ENCODE data around the gene SH3D19.

SH3D19 gene

GRCh38 chr4:151227731-151228130 lies 97.7 kb downstream of the SH3D19 start:
- DNase-seq = no peak

DNA sequence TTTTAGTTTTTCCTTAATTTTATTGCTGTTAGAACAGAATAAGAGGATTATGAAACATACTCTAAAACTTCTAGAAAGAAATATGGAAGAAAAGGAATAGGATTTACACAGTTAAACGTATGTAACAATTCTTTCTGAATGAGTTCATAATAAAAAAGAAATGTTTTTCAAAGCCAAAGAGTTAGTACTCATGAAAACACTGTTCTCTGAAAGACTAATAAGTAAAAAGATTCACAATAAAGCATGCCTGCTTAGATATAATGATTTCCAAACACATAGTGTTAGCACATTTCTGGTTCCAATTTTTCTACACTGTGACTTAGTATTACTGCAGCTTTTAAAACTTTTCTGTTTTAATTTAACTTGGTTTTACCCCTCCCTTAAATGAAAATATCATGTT lies 98.2 kb downstream of the SH3D19 start:
- no peak for DNase-seq

GRCh38 chr4:151226004-151226932 lies 99.1 kb downstream of the SH3D19 start:
- no peak for DNase-seq

DNA sequence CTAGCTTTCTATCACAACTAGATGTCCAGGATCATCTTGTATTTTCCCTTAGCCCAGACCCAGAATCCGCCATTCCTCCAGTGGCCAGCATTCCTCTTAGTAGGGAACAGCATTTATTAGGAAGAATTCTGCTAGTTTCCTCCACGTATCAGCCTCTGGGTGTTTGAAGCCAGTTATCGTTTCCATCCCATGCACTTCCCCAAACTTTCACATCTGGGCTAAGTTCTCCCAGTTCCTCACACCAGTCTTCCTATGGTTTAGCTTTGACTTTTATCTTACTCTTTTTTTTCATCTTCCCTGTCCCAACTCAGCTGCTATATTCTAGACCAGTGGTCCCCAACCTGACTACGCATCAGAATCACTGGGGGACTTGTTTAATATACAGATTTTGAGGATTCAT lies 101.9 kb downstream of the SH3D19 start:
- DNase-seq = no peak

DNA sequence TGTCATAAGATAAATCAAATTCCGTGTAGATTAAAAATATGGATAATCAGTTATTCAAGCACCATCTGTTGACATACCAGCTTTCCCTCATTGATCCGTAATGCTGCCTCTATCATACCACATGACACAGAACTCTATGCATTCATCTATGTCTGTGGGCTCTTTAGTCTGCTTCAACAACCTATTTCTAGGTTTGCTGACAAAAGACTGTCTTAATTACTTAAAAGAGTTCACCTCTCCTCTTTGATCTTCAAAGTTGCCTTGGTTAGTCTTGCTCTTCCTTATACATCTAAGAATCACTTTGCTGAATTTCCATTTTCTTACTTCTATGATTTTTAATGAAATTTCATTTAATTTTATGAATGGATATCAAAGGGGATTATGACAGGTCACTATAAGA lies 105.5 kb downstream of the SH3D19 start:
- DNase-seq = no peak

- DNase-seq = no peak
These were observed 106.3 kb downstream of the SH3D19 start for GRCh38 chr4:151219091-151219490.

GRCh38 chr4:151218343-151218742 lies 107.1 kb downstream of the SH3D19 start:
- no peak for DNase-seq

- DNase-seq = no peak
These were observed 108.1 kb downstream of the SH3D19 start for GRCh38 chr4:151217326-151217725.

- no peak for DNase-seq
These were observed 110.1 kb downstream of the SH3D19 start for GRCh38 chr4:151215295-151215694.

- no peak for DNase-seq
These were observed 117.5 kb downstream of the SH3D19 start for GRCh38 chr4:151207868-151208267.

DNA sequence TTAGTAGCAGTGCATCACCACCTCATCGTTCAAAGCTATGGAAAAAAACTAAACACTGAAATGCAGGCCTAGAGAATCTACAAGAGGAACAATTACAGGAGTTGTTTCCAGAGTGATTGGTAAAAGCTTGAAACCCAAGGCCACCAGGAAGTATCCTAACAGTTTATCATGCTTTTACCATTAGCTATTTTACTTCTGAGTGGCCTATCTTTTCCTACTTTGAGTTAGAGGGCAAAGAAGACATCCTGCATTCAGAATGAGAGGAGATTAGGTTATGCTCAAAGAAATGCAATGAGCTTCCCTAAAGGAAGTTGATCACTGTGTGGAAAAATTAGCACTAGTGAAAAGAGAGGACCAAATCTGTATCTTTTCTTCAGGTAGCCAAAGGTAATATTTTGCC lies 118.2 kb downstream of the SH3D19 start:
- DNase-seq = no peak

GRCh38 chr4:151206241-151207005 lies 119.0 kb downstream of the SH3D19 start:
- DNase-seq = no peak

DNA sequence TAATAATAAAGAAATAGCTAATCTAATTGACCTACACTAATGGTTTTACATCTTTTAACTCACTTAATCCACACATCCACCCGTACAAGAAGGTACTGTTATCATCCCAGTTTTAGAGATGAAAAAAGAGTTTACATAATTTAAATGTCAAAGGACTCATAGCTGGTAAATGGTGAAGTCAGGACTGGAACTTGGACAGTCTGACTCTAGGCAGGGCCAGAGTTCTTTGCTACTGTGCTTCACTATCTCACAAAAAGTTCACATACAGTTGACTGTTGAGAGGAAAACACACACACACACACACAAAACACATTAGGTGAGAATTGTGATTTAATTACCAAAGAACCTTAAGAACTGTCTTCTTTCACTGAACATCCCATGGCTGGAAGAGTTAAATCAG lies 119.7 kb downstream of the SH3D19 start:
- no peak for DNase-seq

GRCh38 chr4:151204925-151205524 lies 120.4 kb downstream of the SH3D19 start:
- DNase-seq = no peak

- no peak for DNase-seq
These were observed 122.5 kb downstream of the SH3D19 start for GRCh38 chr4:151202851-151203455.

- no peak for DNase-seq
These were observed 123.0 kb downstream of the SH3D19 start for GRCh38 chr4:151202381-151202780.

DNA sequence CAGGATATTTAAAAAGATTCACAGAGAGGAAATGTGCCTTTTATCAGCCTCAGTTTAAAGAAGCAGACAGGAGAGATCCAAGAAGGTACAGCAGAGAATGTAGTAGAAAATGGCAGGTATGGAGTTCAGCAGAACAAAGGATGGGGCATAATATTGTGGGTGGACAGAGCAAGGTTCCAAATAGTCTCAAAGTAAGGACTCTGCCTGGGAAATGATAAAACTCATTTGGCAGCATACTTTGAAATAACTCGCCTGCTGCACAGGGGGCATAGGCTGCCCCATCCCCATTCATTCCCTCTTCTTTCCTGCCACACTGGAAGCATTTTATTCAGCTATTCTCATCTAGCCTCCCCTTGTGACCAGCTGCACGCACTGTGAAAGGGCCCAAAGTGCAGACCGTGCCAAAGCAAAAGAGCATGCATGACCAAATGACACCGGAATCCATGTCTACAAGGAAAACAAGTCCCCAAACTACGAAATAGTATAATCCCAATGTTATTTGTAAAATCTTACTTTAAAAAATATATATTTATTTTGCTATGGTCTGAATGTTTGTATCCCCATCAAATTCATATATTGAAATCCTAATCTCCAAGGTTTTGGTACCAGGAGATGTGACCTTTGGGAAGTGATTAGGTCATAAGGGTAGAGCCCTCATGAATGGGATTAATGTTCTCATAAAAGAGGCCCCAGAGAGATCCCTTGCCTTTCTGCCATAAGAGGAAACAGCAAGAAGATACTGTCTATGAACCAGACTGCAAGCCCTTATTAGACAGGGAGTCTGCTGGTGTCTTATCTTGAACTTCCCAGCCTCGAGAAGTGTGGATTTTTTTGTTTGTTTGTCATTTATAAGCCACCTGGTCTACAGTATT lies 125.8 kb downstream of the SH3D19 start:
- no peak for DNase-seq

GRCh38 chr4:151198748-151199147 lies 126.7 kb downstream of the SH3D19 start:
- no peak for DNase-seq

- no peak for DNase-seq
These were observed 128.2 kb downstream of the SH3D19 start for GRCh38 chr4:151197247-151197646.

DNA sequence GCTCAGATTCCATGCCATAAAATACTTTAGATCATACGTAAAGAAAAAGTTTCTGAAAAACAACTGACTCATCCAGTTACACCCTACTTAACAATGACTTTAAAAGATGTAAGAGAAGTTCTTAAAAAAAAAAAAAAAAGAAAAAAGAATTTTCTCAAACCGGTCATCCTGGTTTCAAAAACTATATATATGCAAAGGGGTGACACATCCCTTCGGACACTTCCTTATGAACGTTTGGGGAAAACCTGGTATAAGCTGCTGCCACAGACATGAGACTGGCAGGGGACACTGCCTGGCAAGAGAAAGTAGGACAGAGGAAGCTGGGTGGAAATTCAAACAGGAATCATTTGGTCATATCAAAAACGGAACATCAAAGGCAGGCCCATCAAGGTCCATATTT lies 129.6 kb downstream of the SH3D19 start:
- DNase-seq = no peak

- no peak for DNase-seq
These were observed 132.0 kb downstream of the SH3D19 start for GRCh38 chr4:151193414-151193813.

GRCh38 chr4:151192556-151193235 lies 132.7 kb downstream of the SH3D19 start:
- no peak for DNase-seq
